Endodermal cell (in vitro differentiated cells): ENCODE measurements around the gene NME3. TPM values are rescaled to one million over a fixed set of nuclear protein-coding genes. Genes with fewer than 3 reads are reported as not detected.
A peak's percentile ranks its signal among the peaks of the same experiment; 100 is the strongest.

Source experiments
- DNase-seq: peaks from one replicate; pipeline ENCODE4 v3.0.0-alpha.2; 2017
- H3K27ac ChIP-seq: 2 replicates; pipeline ENCODE4 v1.5.1; 2013; ENCODE audit warnings: mild to moderate bottlenecking, low read depth, low read length, moderate library complexity
- H3K27me3 ChIP-seq: 2 replicates; pipeline ENCODE4 v1.6.1; 2013; ENCODE audit warnings: mild to moderate bottlenecking, low read length, moderate library complexity; ENCODE audit not compliant: insufficient read depth, control insufficient read depth, poor library complexity, severe bottlenecking
- H3K36me3 ChIP-seq: 2 replicates; pipeline ENCODE4 v1.7.0; 2013; ENCODE audit warnings: mild to moderate bottlenecking, low read length, moderate library complexity; ENCODE audit not compliant: control insufficient read depth, insufficient read depth
- H3K4me1 ChIP-seq: one replicate; pipeline ENCODE4 v1.7.0; 2013; ENCODE audit warnings: low read length; ENCODE audit not compliant: control insufficient read depth, insufficient read depth
- H3K4me3 ChIP-seq: 2 replicates; pipeline ENCODE4 v1.5.1; 2013; ENCODE audit warnings: mild to moderate bottlenecking, low read length, moderate library complexity
- H3K9ac ChIP-seq: 2 replicates; pipeline ENCODE4 v1.6.1; 2013; ENCODE audit warnings: mild to moderate bottlenecking, low read length, moderate library complexity; ENCODE audit not compliant: poor library complexity, severe bottlenecking; ENCODE audit errors: extremely low read depth
- H3K9me3 ChIP-seq: 2 replicates; pipeline ENCODE4 v1.6.1; 2013; ENCODE audit warnings: mild to moderate bottlenecking, low read length, moderate library complexity; ENCODE audit not compliant: control insufficient read depth
- H3K27ac Mint-ChIP-seq: 2 replicates; pipeline ENCODE4 v1.8.0; 2020; ENCODE audit warnings: mixed read lengths
- H3K27me3 Mint-ChIP-seq: 2 replicates; pipeline ENCODE4 v1.8.0; 2021; ENCODE audit warnings: mild to moderate bottlenecking, mixed read lengths; ENCODE audit not compliant: insufficient read depth
- H3K36me3 Mint-ChIP-seq: 2 replicates; pipeline ENCODE4 v1.8.0; 2020; ENCODE audit warnings: low read depth, mixed read lengths
- H3K4me1 Mint-ChIP-seq: 2 replicates; pipeline ENCODE4 v1.8.0; 2020; ENCODE audit warnings: mixed read lengths
- H3K4me3 Mint-ChIP-seq: 2 replicates; pipeline ENCODE4 v1.8.0; 2020; ENCODE audit warnings: mild to moderate bottlenecking, moderate library complexity, mixed read lengths
- H3K9me3 Mint-ChIP-seq: 2 replicates; pipeline ENCODE4 v1.8.0; 2020; ENCODE audit warnings: mild to moderate bottlenecking, mixed read lengths
- WGBS, 2 experiments: methylation state at CpG; one replicate each; pipeline versions ENCODE4 v1.1.5 to v1.1.7; 2013; ENCODE audit warnings: missing lambda C conversion rate in 2 of 2, mixed read lengths in 1 of 2; ENCODE audit not compliant: insufficient coverage in 1 of 2, insufficient read length in 1 of 2; 5-methylcytosine and 5-hydroxymethylcytosine counted together
- total RNA-seq, 2 donors: library from RNA; stranded (reverse); fragmentation: NEBNext Ultra II Directional in 1 of 2; extraction: Animal tissue kit (Norgen Biotek cat#: 25700) in 1 of 2; gene quantifications; 2 replicates in 1 of 2; 3 replicates in 1 of 2; pipeline ENCODE4 v1.2.1, GENCODE V29; 2021
- TF ChIP-seq, protein P1 (sequence below): fragments of 200-600 bp; sonication (generic); conservative IDR thresholded peaks from 2 replicates; pipeline ENCODE4 v1.5.0; 2021; ENCODE audit warnings: antibody characterized with exemption, mild to moderate bottlenecking

NME3 gene
- total RNA-seq, 2 donors from 2014 or later = 70.3 to 73.6 TPM

DNA sequence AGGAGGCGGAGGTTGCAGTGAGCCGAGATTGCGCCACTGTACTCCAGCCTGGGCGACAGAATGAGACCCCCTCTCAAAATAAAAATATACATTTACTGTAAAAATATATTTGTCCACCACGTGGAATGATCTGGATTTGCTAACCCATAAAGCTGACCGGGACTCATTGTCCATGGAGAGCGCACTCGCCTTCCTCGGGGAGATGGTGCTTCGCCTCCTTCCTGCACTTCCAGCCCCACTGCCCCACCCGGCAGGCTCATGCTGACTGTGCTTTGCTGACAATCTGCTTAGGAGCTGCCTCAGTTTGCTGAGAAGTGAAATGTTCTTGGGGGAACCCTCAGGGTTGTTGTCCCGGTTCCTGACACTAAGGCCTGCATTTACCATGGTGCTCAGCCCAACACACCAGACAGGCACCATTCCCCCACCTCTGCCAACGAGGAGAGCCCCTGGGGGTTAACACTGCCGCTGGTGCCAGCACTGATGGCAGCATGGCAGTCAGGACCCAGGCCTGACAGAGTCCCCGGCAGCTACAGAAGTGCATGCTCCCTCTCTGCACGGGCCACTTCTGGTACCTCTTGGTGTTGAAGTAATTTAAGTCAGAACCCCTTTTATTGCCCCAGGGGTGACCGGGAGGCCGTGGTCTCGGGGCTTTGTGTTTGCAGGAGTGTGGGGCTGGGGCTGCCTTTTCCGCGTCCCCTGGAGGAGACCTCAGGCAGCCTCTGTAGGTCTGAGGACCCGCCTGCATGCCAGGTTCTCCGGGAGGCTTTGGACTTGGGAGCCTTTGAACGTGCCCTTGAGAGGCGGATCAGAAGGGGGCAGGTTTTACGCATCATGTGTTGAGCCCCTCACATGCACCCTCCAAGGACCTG lies 13.9 kb upstream of the NME3 start:
- no peaks in the 10 kb centered on the region for H3K9me3 ChIP-seq
- H3K4me3 ChIP-seq = no peak overlapping the region
- H3K36me3 ChIP-seq = peaks cover 14% of the 10 kb centered on the region
- H3K9me3 Mint-ChIP-seq = no peaks in the 10 kb centered on the region
- no peak for DNase-seq
- peaks cover 15% of the 10 kb centered on the region for H3K36me3 Mint-ChIP-seq
- H3K27me3 ChIP-seq = no peaks in the 10 kb centered on the region
- H3K4me3 Mint-ChIP-seq = peak overlapping the region; percentile 39
- H3K4me1 Mint-ChIP-seq = peaks cover 10% of the 10 kb centered on the region
- H3K9ac ChIP-seq = no peak overlapping the region
- H3K27ac Mint-ChIP-seq = no peak overlapping the region
- H3K27me3 Mint-ChIP-seq = no peaks in the 10 kb centered on the region
- 93 to 99% methylated on average over 21 to 23 of the region's 26 CpGs for WGBS, 2 experiments
- TF ChIP-seq, protein P1, sequence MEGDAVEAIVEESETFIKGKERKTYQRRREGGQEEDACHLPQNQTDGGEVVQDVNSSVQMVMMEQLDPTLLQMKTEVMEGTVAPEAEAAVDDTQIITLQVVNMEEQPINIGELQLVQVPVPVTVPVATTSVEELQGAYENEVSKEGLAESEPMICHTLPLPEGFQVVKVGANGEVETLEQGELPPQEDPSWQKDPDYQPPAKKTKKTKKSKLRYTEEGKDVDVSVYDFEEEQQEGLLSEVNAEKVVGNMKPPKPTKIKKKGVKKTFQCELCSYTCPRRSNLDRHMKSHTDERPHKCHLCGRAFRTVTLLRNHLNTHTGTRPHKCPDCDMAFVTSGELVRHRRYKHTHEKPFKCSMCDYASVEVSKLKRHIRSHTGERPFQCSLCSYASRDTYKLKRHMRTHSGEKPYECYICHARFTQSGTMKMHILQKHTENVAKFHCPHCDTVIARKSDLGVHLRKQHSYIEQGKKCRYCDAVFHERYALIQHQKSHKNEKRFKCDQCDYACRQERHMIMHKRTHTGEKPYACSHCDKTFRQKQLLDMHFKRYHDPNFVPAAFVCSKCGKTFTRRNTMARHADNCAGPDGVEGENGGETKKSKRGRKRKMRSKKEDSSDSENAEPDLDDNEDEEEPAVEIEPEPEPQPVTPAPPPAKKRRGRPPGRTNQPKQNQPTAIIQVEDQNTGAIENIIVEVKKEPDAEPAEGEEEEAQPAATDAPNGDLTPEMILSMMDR = no peak
- H3K27ac ChIP-seq = no peak overlapping the region
- H3K4me1 ChIP-seq = peaks cover 8% of the 10 kb centered on the region

GRCh38 chr16:1782408-1783264 lies 11.3 kb upstream of the NME3 start, which contains the start of the genes NUBP2 and SPSB3:
Gene NUBP2 (plus strand): TSS chr16:1782960. CDS start chr16:1783021, 61 bp downstream.
Gene SPSB3 (minus strand): TSS chr16:1782571. CDS start chr16:1781483, 1,088 bp downstream.
- Mint-ChIP-seq H3K27ac (peak within 1 kb of the TSS; percentile 94), H3K27me3 (no peaks in the 10 kb centered on the region), H3K36me3 (peaks cover 15% of the 10 kb centered on the region), H3K4me3 (peak within 1 kb of the TSS; percentile 85), H3K4me1 (peaks cover 10% of the 10 kb centered on the region), H3K9me3 (no peaks in the 10 kb centered on the region)
- DNase-seq = peak; percentile 100
- TF ChIP-seq, protein P1 = no peak
- Histone ChIP-seq H3K27ac (peak within 1 kb of the TSS; percentile 91), H3K27me3 (no peaks in the 10 kb centered on the region), H3K4me1 (peaks cover 8% of the 10 kb centered on the region), H3K9me3 (no peaks in the 10 kb centered on the region), H3K9ac (peak within 1 kb of the TSS; percentile 73), H3K36me3 (peaks cover 24% of the 10 kb centered on the region), H3K4me3 (peak within 1 kb of the TSS; percentile 96)
- 0% methylated on average over 49 to 102 of the region's 102 CpGs for WGBS, 2 experiments

DNA sequence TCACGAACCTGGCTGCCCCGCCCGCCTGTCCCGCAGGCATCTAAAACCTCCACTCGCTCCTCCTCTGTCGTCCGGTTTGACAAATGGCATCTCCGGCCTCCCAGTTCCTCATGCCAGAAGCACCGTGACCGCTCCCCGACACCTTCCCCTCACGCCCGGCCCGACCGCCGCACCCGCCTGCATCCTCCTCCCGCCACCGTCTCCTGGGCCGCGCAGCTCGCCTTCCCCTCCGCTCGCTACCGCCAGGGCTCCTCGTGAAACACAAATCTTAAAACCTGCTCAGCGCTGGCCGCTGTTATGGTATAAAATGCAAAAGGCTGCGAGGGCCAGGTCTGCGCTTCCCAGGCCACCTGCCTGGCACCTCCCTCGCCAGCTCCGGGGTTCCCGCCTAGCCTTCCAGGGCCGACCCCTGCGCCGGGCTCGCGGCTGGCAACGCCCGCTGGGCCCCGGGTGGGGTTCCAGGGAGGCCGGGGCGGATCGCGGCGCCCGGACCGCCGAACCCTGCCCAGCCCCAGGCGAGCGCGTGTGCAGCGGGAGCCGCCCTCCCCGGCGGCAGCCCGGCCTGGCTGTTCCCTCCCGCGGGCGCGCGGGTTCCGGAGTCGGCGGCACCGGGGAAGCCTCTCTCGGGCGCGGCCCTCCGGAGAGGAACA lies 10.5 kb upstream of the NME3 start:
- Mint-ChIP-seq H3K27ac (peak overlapping the region; percentile 94), H3K27me3 (no peaks in the 10 kb centered on the region), H3K4me1 (peaks cover 10% of the 10 kb centered on the region), H3K36me3 (peaks cover 16% of the 10 kb centered on the region), H3K9me3 (no peaks in the 10 kb centered on the region), H3K4me3 (peak overlapping the region; percentile 85)
- H3K36me3 ChIP-seq = peaks cover 24% of the 10 kb centered on the region
- no peaks in the 10 kb centered on the region for H3K27me3 ChIP-seq
- peak overlapping the region; percentile 96 for H3K4me3 ChIP-seq
- peak overlapping the region; percentile 91 for H3K27ac ChIP-seq
- TF ChIP-seq, protein P1 = peak; percentile 51
- 3 to 4% methylated on average over 16 to 70 of the region's 70 CpGs for WGBS, 2 experiments
- no peaks in the 10 kb centered on the region for H3K9me3 ChIP-seq
- peak; percentile 75 for DNase-seq
- H3K4me1 ChIP-seq = peaks cover 8% of the 10 kb centered on the region
- H3K9ac ChIP-seq = peak overlapping the region; percentile 73
